ENCODE measurements around the gene LRRC8B.

The LRRC8B gene

GRCh38 chr1:89566761-89567174, 42.1 kb downstream of the LRRC8B start:
- peak; percentile 25 for DNase-seq (ENCODE audit: low read depth, low spot score)
- H3K4me3 ChIP-seq (ENCODE audit: low read depth, low read length), result no peak overlapping the region
- in situ Hi-C loops (cut with HindIII; ENCODE audit: low sequenced_read_pairs), result no loop called here
- no peak for TF ChIP-seq CTCF (IDR thresholded peaks at IDR 0.05; ENCODE audit: low read depth, low read length)

- no peak overlapping the region for H3K4me3 ChIP-seq (ENCODE audit: low read depth, low read length)
- DNase-seq (ENCODE audit: low read depth, low spot score), result no peak
- TF ChIP-seq CTCF (IDR thresholded peaks at IDR 0.05; ENCODE audit: low read depth, low read length), result no peak
- in situ Hi-C loops (cut with HindIII; ENCODE audit: low sequenced_read_pairs), result no loop called here
Observed at GRCh38 chr1:89567797-89568196, 43.2 kb downstream of the LRRC8B start.

- TF ChIP-seq CTCF (IDR thresholded peaks at IDR 0.05; ENCODE audit: low read depth, low read length), result no peak
- DNase-seq (ENCODE audit: low read depth, low spot score), result no peak
- H3K4me3 ChIP-seq (ENCODE audit: low read depth, low read length), result no peak overlapping the region
- in situ Hi-C loops (cut with HindIII; ENCODE audit: low sequenced_read_pairs), result no loop called here
Observed at GRCh38 chr1:89573410-89573809, 48.8 kb downstream of the LRRC8B start.

- no peak for DNase-seq (ENCODE audit: low read depth, low spot score)
- in situ Hi-C loops (cut with HindIII; ENCODE audit: low sequenced_read_pairs), result no loop called here
- no peak for TF ChIP-seq CTCF (IDR thresholded peaks at IDR 0.05; ENCODE audit: low read depth, low read length)
- no peak overlapping the region for H3K4me3 ChIP-seq (ENCODE audit: low read depth, low read length)
Observed at GRCh38 chr1:89574621-89575020, 50.0 kb downstream of the LRRC8B start.

- no peak for DNase-seq (ENCODE audit: low read depth, low spot score)
- no peak overlapping the region for H3K4me3 ChIP-seq (ENCODE audit: low read depth, low read length)
- TF ChIP-seq CTCF (IDR thresholded peaks at IDR 0.05; ENCODE audit: low read depth, low read length), result no peak
- in situ Hi-C loops (cut with HindIII; ENCODE audit: low sequenced_read_pairs), result no loop called here
Observed at GRCh38 chr1:89575207-89575606, 50.6 kb downstream of the LRRC8B start.

GRCh38 chr1:89576013-89576412, 51.4 kb downstream of the LRRC8B start:
- in situ Hi-C loops (cut with HindIII; ENCODE audit: low sequenced_read_pairs), result no loop called here
- no peak for DNase-seq (ENCODE audit: low read depth, low spot score)
- no peak overlapping the region for H3K4me3 ChIP-seq (ENCODE audit: low read depth, low read length)
- no peak for TF ChIP-seq CTCF (IDR thresholded peaks at IDR 0.05; ENCODE audit: low read depth, low read length)

- in situ Hi-C loops (cut with HindIII; ENCODE audit: low sequenced_read_pairs), result no loop called here
Observed at GRCh38 chr1:89578151-89578550, 53.5 kb downstream of the LRRC8B start.

More at GRCh38 chr1:89578151-89578550, 53.5 kb downstream of the LRRC8B start:
- no peak overlapping the region for H3K4me3 ChIP-seq (ENCODE audit: low read depth, low read length)
- TF ChIP-seq CTCF (IDR thresholded peaks at IDR 0.05; ENCODE audit: low read depth, low read length), result no peak
- DNase-seq (ENCODE audit: low read depth, low spot score), result no peak

Measured in astrocyte of the spinal cord (primary cell).